GM23248 (cell line): ENCODE results near the gene PDSS2.

Source experiments
- EZH2 ChIP-seq: fragments of 200-600 bp; sonication (generic); IDR thresholded peaks from 2 replicates; pipeline ENCODE4 v1.6.1; 2018; ENCODE audit warnings: antibody characterized with exemption, mild to moderate bottlenecking; ENCODE audit not compliant: insufficient read depth, poor library complexity, severe bottlenecking
- EZH2phosphoT487 ChIP-seq: fragments of 200-600 bp; sonication (generic); IDR thresholded peaks from 2 replicates; pipeline ENCODE4 v1.6.1; 2018; ENCODE audit warnings: antibody characterized with exemption, moderate library complexity, mild to moderate bottlenecking, low read depth; ENCODE audit not compliant: insufficient read depth

GRCh38 chr6:107202876-107203468 lies 256.4 kb downstream of the PDSS2 start:
- TF ChIP-seq EZH2 (no peak), EZH2phosphoT487 (no peak)
